DMS79 (cell line): ENCODE results near the gene HHIP.

Experiments
- DNase-seq: peaks from one replicate; lab custom pipeline; 2025; lab: John Stamatoyannopoulos, UW

HHIP gene

DNA sequence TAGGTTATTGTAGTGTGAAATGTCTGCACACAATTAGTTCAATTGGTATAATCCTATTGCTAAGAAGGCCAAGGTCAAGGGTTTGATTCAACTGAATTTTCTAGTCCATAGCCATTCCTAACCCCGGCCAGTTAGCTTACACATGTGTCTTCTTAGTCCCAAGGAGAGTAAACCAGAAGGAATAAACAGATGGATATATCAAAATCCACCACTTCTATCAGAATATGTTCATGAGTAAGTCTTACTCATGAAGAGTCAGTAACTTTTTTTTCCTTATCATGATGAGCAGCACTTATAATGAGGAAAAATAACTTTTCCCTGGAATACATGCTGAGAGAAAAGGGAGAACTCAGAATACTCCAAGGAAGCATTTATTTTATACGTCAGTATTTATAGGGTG is 9.5 kb downstream of the HHIP start:
- no peak for DNase-seq

DNA sequence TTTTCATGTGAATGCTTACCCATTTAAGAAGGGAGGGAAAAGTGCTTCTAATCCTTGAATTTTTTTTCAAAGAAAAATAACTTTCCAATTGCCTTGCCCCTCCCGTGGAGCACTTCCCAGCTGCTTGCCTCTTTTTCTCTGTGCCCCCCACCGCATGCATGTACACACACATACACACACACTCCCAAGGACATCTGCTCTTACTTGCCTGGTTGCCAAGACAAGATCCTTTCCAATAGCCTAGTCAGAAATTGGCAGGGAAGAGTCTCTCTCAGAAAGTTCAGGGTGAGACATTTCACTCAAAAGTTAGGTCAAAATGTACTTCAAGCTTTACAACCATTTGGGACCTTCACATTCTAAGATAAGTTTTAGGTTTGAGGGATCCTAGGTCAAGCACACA is 10.9 kb downstream of the HHIP start:
- DNase-seq, result no peak

DNA sequence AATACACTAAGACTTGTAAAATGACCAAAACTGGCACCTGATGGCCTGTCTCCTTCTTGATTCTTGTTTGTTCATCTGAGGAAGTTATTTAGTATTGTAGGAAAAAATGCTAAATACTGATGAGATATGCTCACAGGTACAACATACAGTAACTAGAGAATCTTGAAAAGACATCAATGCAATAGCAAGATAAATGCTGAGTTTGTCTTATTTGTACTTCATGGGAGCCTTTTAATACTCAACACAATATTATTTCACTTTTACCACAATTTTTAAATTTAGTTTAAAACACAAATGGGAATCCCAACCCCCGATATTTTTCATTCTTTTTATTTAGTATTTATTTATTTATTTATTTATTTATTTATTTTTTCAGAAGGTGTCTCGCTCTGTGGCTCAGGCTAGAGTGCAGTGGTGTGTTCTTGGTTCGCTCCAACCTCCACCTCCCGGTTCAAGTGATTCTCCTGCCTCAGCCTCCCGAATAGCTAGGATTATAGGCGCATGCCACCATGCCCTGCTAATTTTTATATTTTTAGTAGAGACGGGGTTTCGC is 12.1 kb downstream of the HHIP start:
- no peak for DNase-seq

DNA sequence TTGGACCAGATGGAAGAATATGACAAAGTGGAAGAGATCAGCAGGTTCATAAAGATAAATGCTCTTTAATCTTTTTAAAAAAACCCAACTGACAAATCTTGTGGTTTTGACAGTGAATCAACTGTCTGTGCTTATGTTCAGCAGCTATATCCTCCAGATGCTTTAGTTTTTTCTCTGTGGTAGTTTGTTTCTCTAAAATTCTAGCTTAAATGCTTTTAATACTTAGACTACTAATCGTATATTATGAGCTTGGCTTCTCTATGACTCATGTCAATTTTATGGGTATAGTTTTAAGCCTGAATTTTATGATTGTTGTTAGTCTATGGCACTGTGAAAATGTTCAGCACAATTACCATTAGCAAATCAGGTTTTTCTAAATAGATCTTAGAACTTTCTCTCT is 12.9 kb downstream of the HHIP start:
- no peak for DNase-seq

DNA sequence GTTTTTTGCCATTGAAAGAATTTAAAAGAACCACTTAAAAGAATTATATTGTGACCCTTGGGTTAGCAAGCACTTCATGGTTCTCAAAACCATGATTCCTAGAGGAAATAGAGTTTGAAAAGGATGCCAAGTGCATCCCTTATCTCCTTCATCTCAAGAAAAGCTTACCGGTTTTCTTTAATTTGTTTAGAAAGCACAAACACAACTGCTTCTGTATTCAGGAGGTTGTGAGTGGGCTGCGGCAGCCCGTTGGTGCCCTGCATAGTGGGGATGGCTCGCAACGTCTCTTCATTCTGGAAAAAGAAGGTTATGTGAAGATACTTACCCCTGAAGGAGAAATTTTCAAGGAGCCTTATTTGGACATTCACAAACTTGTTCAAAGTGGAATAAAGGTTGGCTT is 13.5 kb downstream of the HHIP start:
- DNase-seq, result no peak

DNA sequence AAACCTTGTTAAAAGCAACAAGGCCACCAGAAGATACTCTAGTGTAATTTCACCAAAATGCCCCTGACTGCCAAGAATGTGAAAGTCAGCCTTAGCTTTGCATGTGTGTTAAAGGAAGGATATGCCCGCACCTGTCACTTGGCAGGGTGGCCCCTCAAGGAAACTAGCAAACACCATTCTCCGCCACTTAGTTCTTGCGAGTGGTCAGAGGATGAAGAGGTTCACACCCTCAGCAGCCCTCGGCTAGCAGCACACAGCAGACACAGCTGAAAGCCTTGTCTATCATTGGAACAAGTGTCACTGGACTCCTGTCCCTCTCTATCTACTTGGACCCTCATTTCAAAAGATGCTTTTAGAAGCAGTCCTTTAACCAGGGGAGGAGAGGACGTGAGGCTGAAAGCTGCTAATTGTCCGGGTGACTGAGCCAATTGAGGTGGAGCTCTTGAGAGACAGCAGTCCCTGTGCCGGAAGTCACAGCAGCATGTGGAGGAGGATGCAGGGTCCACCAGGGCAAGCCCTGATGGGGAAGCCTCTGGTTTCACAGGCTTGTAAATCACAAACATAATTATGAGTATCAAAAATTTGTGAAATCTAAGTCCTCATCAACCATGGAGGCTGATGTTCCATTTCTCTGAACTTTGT is 18.0 kb downstream of the HHIP start:
- DNase-seq, result no peak

DNA sequence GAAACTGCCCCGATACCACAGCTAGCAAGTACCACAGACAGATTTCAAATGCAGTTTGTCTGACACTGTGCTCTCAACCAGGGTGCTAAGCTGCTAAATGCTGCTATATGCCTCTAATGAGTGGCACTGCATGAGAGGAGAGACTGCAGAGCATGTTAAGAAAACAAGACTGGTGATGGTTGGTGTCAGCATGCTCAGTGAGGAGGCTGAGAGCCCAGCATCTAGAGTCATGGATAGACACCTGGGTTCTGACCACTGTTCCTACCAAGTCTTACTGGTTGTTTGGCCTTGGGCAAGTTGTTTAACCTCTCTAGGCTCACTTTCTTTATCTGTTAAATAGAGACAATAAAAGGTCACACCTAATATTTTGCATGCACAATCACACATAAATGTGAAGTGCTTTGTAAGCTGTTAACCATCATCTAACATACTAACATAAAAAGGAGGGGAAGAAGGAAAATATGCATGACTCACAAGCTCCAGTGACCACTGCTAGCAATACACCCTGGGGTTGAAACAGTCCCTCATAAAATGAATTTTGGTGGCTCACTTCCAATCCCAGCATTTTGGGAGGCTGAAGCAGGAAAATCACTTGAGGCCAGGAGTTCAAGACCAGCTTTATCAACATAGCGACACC is 20.7 kb downstream of the HHIP start:
- DNase-seq, result no peak

DNA sequence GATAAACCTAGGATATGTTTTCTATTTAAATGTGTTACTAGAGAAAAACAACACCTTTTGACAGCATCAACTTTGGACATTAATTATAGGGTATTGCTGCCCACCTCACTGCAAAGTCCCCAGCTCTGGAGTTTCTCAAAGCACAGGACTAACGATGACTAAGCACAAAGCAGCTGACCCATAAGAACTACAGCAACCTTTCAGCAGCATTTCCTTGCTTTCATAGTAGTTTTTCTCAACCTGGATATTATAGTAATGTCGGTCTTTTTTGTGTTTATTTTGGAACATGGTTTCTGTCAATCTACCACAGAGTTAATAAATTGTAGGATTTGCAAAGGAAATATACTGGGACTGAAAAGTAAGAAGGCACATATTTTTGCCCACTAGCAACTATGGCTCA is 21.5 kb downstream of the HHIP start:
- DNase-seq, result no peak

DNA sequence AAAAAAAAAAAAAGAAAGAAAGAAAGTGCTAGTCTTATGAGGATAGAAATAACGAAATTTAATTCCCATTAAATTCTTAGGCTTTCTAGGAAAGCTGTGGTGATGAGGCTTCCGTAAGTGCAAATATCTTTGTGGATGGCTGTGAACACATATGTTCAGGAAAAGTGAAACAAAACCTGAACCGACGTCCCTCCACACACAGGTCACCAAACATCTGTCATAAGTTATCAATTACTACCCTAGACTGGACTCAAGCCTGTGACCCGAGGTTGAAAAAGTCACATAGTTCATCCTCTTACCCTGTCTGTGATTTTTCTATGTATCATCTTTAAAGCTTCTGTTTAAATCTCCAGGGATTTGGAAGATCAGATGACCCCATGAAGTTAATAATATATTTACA is 24.8 kb downstream of the HHIP start:
- no peak for DNase-seq

DNA sequence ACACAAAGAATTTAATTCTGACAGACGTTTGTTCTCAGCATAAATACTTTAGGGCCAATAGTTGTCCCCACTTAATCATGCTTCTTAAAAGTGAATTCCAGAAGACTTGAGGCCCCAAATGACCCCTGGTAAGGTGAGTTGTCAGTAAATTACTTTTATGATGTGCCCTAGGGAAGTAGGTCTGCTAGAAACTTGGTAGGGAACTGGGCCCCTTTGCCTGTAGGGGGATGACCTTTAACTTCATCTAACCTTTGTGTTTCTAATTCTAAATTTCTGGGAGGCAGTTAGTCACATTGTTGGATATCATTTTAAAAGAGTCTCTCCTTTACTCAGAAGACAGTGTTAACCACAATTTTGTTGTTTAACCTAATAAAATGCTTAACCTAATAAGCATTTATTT is 28.8 kb downstream of the HHIP start:
- DNase-seq, result no peak

DNA sequence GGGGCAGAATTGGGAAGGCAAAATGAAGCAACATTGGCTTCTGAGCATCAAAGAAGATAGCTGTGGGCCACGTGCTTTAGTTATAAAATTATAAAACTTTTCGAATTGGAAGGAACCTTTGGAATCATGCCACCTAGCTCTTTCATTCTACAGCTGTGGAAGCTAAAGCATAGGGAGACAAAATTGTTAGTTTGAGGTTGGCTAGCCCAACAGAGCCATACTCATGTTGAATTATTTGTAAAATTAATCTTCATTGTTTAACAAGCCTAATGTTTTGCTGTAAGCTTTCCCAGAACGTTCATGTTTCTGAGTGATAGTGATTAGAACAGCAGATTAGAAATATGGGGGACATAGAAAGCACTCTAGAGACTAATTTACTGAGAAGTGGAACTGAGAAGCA is 35.9 kb downstream of the HHIP start:
- no peak for DNase-seq

DNA sequence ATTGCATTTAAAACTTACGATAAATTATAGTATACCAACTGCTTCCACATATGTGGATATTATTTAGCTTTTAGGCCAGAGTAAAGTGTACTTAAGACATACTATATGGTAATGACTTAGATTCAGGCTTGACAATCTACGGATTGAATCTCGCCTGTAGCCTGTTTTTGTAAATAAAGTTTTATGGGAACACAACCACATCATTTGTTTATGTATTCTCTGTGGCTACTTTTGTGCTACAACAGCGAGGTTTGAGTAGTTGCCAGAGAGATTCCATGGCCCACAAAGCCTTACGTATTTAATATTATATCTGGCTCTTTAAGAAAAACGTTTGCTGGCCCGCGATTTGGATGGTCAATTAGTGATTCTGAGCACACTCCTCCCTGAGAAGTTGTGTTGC is 37.6 kb downstream of the HHIP start:
- no peak for DNase-seq

DNA sequence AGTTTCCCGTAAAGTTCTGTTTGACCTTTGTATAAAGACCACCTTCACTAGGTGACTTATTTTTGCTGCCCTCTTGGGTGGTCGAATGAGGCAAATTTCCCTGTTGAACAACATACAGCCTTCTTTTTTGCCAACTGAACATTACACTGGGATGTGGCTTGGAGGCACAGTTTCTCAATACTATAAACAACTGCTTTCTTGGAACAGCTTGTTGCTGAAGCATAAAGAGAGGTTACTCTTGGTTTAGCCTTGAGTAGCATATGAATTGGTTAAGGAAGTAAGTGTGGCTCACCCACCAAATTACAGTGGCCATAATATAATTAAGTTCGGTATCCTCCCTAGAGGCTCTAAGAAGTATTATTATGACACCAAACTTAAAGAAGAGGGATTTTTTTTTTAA is 40.0 kb downstream of the HHIP start:
- no peak for DNase-seq

DNA sequence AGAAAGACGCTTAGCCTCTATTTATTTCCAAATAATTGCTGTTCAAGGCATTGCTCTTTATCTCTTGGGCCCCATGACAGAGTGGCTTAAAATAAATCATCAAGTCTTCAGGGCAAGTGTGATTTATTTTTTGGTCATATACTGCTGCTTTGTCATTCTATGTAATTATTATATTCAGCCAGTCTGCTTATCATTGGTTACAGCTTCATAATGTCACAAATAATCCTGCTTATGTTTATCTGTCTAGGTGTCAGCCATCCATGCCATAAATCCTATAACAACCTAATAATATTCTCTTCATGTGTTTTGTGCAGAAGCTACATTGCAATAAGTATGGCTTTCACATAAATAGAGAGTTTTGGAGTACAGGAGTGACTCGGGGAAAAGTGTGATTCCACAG is 41.0 kb downstream of the HHIP start:
- no peak for DNase-seq

DNA sequence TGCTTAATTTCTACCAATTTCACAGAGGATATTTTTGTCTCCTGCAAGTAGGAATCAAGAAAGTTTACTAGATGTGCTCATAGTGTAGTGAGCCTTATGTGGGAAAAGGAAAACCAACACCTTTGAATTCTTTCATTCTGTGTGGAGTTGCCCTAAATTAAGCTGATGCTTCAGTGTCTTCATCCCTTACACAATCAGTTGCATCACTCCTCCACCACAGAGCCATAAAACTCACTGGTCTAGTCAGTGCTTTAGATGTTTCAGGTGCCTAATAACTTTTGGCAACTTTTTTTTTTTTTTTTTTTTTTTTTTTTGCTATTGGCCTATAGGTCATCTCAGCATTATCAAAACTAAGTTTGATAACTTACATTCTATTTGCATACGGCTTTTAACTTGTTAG is 41.5 kb downstream of the HHIP start:
- no peak for DNase-seq

DNA sequence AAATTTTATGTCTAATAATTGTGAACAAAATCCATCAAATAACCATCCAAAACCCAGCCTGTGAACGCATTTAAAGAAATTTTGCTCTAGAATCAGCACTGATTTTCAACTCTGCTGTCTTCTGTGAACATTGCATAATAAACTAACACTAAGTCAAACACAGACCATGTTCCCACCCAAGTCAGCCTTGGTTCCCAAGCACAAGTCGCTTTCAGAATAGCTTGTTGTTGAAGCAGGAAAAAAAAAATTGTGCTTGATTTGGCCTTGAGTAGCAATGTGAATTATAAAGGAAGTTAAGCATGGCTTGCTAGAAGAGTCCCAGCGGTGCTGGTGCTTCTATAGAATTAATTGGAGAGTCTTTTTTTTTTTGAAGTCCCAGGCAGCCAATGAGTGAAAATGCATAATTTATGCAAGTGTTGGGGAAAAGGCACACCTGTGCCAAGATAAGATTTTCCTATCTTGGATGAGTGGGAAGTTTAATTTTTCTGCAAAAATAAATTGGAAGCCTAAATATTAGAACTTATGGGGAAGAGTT is 42.1 kb downstream of the HHIP start:
- DNase-seq, result no peak

DNA sequence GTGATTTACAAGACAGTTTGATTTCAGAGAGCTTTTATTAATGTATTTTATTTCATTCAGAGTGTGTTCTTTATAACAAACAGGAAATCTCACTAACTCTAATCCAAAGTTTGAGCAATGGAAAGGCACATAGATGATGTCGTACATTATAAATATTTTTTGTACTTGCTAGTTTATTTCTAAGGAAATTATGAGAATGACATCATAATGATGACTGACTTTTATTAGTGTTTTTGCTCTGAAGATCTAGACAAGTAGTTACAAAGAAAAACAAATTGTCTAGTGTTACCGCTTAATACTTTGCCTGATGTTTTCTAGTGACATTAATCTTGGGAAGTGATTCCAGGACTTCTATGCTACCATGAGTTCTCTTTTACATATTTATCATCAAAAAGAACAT is 43.2 kb downstream of the HHIP start:
- DNase-seq, result no peak

DNA sequence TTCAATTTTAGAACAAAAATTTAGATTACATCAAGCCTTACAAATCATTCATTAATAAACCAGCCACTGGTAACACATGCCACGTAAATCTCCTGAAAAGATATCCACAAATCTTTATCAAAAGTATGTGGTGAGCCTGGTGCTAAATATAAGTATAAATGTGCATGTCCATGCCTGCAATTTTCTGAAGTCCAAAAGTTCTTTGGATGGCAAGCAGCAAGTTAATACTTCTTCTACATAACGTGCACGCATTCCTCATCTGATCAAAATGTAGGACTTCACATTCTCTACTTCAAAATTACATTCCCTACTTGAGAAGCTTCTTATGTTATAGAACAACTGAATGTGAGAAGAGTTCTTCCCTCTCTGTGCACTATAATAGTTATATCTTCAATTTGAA is 49.8 kb downstream of the HHIP start:
- no peak for DNase-seq

DNA sequence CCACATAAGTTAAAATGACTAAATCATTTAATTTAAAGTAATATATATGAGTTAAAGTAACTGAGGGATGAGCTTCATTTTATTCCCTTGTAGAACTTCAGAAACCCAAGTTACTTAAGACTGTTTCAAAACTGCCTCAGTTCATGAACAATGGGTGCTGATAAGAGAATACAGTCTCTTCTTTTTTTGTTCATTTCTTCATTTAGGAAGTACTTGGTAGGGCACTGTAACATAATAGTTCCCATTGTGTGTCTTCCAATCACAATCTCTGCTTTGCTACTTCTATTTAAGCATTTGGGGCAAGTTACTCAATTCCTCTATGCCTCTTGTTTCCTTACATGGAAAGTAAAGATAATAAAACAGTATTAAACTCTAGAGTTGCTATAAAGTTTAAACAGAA is 50.4 kb downstream of the HHIP start:
- no peak for DNase-seq

DNA sequence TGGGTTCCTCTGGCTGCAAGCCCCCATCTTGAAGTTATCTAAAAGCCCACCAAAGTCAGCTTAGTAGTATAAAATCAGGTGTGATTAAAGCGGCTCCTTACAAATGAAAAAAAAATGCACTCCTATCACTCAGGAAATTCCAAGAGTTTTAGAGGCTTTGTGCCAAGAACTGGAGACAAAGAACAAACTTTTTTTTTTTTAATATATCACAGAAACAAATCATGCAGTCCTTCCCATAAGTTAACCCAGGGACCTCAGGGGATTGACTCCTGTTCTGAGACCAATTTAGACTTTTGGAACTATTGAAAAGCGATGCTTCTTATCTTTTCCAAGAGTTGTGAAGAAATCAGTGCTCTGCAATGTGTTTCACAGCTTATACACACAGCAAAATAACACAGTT is 53.6 kb downstream of the HHIP start:
- DNase-seq, result no peak

DNA sequence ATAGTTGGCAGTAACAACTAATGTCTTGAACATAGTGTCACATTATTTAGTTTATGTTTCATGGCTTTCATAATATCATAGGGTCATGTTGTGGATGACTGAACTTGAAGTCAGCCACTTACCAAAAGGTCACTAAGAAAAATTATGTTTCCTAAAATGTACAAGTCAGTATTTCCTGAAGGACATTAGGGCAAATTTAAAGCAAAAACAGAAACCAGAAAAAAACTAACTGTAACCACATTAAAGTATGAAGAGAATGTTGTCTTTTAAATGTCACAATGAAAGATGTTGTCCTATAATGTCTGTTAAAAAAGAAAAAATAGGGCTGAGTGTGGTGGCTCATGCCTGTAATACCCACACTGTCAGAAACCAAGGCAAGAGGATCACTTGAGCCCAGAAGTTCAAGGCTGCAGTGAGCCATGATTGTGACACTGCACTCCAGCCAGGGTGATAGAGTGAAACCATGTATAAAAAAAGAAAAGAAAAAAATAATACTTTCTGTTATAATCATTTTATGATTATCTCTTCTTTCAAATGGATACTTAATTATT is 55.8 kb downstream of the HHIP start:
- DNase-seq, result no peak

DNA sequence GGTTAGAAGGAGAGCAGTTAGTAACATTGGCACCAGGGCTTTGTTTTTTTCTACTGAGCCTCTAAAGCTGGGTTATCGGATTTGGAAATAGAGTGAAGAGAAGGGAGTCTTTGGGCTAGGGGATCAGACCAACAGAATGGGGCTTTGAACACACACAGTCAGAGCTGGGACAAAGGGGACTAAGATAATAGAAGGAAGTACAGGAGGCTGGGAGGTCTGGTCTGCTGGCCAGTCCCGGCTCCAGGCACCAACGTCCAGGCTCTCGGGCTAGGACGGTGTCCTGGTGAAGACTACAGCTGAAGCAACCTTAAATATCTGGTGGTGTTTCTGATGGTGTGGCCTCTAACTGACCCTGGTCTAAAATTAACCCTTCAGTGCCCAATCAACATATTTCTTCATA is 57.5 kb downstream of the HHIP start:
- no peak for DNase-seq
